ENCODE results near the gene OR6C70. TPM values are rescaled to one million over a fixed set of nuclear protein-coding genes. Genes with fewer than 3 reads are reported as not detected.
"Not testable (repeated sequence)": the region's sequence is repeated elsewhere in the genome, so short reads cannot be mapped to it uniquely, and the experiment has no call there.

The OR6C70 gene
- total and polyA plus RNA-seq, 2 donors from 2014 or later, result not detected

- Histone ChIP-seq H3K9me3 (ENCODE audit: control insufficient read depth in 2 of 3, insufficient read depth in 1 of 3, low read length in 3 of 3) (no peaks in the 10 kb centered on the region), H3K9ac (ENCODE audit: low read length in 3 of 3) (no peak within 1 kb of the TSS), H3K4me3 (ENCODE audit: low read length in 3 of 3) (no peak within 1 kb of the TSS), H3K27ac (ENCODE audit: low read depth in 2 of 2, low read length in 2 of 2) (no peak within 1 kb of the TSS), H3K4me1 (ENCODE audit: control insufficient read depth in 2 of 3, insufficient read depth in 2 of 3, low read depth in 1 of 3, low read length in 3 of 3) (no peaks in the 10 kb centered on the region), H3K27me3 (ENCODE audit: control insufficient read depth, insufficient read depth, low read length) (no peaks in the 10 kb centered on the region), H3K36me3 (ENCODE audit: control insufficient read depth in 2 of 3, insufficient read depth in 3 of 3, low read length in 3 of 3) (no peaks in the 10 kb centered on the region)
- DNase-seq (no peak), FAIRE-seq (no peak)
- intact Hi-C loops (cut with DNase I), result no loop called here
- TF ChIP-seq CTCF (IDR thresholded peaks at IDR 0.05; ENCODE audit: borderline replicate concordance, extremely low read depth, insufficient read depth), result no peak
Measured at GRCh38 chr12:55492078-55492477, 22.1 kb upstream of the OR6C70 start, which contains the start of gene OR6C68. TSS of gene OR6C68 (plus strand) at chr12:55492378. CDS start at chr12:55492378, 0 bp downstream.

GRCh38 chr12:55484284-55484683, 14.3 kb upstream of the OR6C70 start:
- H3K9ac ChIP-seq (ENCODE audit: low read length in 3 of 3); H3K27ac ChIP-seq (ENCODE audit: low read depth in 2 of 2, low read length in 2 of 2); H3K4me1 ChIP-seq (ENCODE audit: control insufficient read depth in 2 of 3, insufficient read depth in 2 of 3, low read depth in 1 of 3, low read length in 3 of 3); H3K9me3 ChIP-seq (ENCODE audit: control insufficient read depth in 2 of 3, insufficient read depth in 1 of 3, low read length in 3 of 3); intact Hi-C loops (cut with DNase I); H3K27me3 ChIP-seq (ENCODE audit: control insufficient read depth, insufficient read depth, low read length); FAIRE-seq; H3K36me3 ChIP-seq (ENCODE audit: control insufficient read depth in 2 of 3, insufficient read depth in 3 of 3, low read length in 3 of 3); H3K4me3 ChIP-seq (ENCODE audit: low read length in 3 of 3): not testable (repeated sequence)
- peak in 1 of 5 donors; percentile 27 for DNase-seq

GRCh38 chr12:55479136-55479535, 9.2 kb upstream of the OR6C70 start:
- FAIRE-seq; H3K9me3 ChIP-seq (ENCODE audit: control insufficient read depth in 2 of 3, insufficient read depth in 1 of 3, low read length in 3 of 3); intact Hi-C loops (cut with DNase I); H3K4me3 ChIP-seq (ENCODE audit: low read length in 3 of 3); H3K4me1 ChIP-seq (ENCODE audit: control insufficient read depth in 2 of 3, insufficient read depth in 2 of 3, low read depth in 1 of 3, low read length in 3 of 3); H3K27ac ChIP-seq (ENCODE audit: low read depth in 2 of 2, low read length in 2 of 2); H3K9ac ChIP-seq (ENCODE audit: low read length in 3 of 3); H3K27me3 ChIP-seq (ENCODE audit: control insufficient read depth, insufficient read depth, low read length); H3K36me3 ChIP-seq (ENCODE audit: control insufficient read depth in 2 of 3, insufficient read depth in 3 of 3, low read length in 3 of 3): not testable (repeated sequence)
- DNase-seq, result peak in 1 of 5 donors; percentile 56

- no peak for TF ChIP-seq CTCF (IDR thresholded peaks at IDR 0.05; ENCODE audit: borderline replicate concordance, extremely low read depth, insufficient read depth)
- Histone ChIP-seq H3K4me3 (ENCODE audit: low read length in 3 of 3) (no peak overlapping the region), H3K36me3 (ENCODE audit: control insufficient read depth in 2 of 3, insufficient read depth in 3 of 3, low read length in 3 of 3) (no peaks in the 10 kb centered on the region), H3K4me1 (ENCODE audit: control insufficient read depth in 2 of 3, insufficient read depth in 2 of 3, low read depth in 1 of 3, low read length in 3 of 3) (no peaks in the 10 kb centered on the region), H3K9me3 (ENCODE audit: control insufficient read depth in 2 of 3, insufficient read depth in 1 of 3, low read length in 3 of 3) (no peaks in the 10 kb centered on the region), H3K9ac (ENCODE audit: low read length in 3 of 3) (no peak overlapping the region), H3K27me3 (ENCODE audit: control insufficient read depth, insufficient read depth, low read length) (no peaks in the 10 kb centered on the region), H3K27ac (ENCODE audit: low read depth in 2 of 2, low read length in 2 of 2) (no peak overlapping the region)
- DNase-seq (no peak), FAIRE-seq (peak; percentile 56)
- intact Hi-C loops (cut with DNase I), result no loop called here
Measured at GRCh38 chr12:55472264-55472663, 2.3 kb upstream of the OR6C70 start.

GRCh38 chr12:55469291-55469690, 647 bp downstream of the OR6C70 start:
- no peak overlapping the region for H3K27ac ChIP-seq (ENCODE audit: low read depth in 2 of 2, low read length in 2 of 2)
- FAIRE-seq (no peak), DNase-seq (no peak)
- no peak for TF ChIP-seq CTCF (IDR thresholded peaks at IDR 0.05; ENCODE audit: borderline replicate concordance, extremely low read depth, insufficient read depth)
- H3K9me3 ChIP-seq (ENCODE audit: control insufficient read depth in 2 of 3, insufficient read depth in 1 of 3, low read length in 3 of 3), result no peaks in the 10 kb centered on the region
- no peaks in the 10 kb centered on the region for H3K27me3 ChIP-seq (ENCODE audit: control insufficient read depth, insufficient read depth, low read length)
- H3K4me1 ChIP-seq (ENCODE audit: control insufficient read depth in 2 of 3, insufficient read depth in 2 of 3, low read depth in 1 of 3, low read length in 3 of 3), result no peaks in the 10 kb centered on the region
- H3K9ac ChIP-seq (ENCODE audit: low read length in 3 of 3), result no peak overlapping the region
- intact Hi-C loops (cut with DNase I), result no loop called here
- no peak overlapping the region for H3K4me3 ChIP-seq (ENCODE audit: low read length in 3 of 3)
- H3K36me3 ChIP-seq (ENCODE audit: control insufficient read depth in 2 of 3, insufficient read depth in 3 of 3, low read length in 3 of 3), result no peaks in the 10 kb centered on the region
